Right lobe of liver (tissue), 4 donors: ENCODE data around the gene SLC30A2.
"Not testable (repeated sequence)": the region's sequence is repeated elsewhere in the genome, so short reads cannot be mapped to it uniquely, and the experiment has no call there.

Experiments used
- CTCF ChIP-seq, 4 donors: fragments of 200-600 bp in 3 of 4; fragments of 450-650 bp in 1 of 4; IDR thresholded peaks; one replicate each; pipeline versions ENCODE4 v1.5.1 to v1.8.0; 2016 to 2022; ENCODE audit warnings: antibody characterized with exemption in 4 of 4, mild to moderate bottlenecking in 2 of 4
- POLR2A ChIP-seq: fragments of 450-650 bp; IDR thresholded peaks from one replicate; pipeline ENCODE4 v1.6.1; 2017; ENCODE audit warnings: antibody characterized with exemption, mild to moderate bottlenecking
- donor health status: DM: no; HTN: no; CAD: no.
- donor health status: DM: no; HTN: no; CAD: no.
- donor health status: DM: no; HTN: yes; CAD: no.

DNA sequence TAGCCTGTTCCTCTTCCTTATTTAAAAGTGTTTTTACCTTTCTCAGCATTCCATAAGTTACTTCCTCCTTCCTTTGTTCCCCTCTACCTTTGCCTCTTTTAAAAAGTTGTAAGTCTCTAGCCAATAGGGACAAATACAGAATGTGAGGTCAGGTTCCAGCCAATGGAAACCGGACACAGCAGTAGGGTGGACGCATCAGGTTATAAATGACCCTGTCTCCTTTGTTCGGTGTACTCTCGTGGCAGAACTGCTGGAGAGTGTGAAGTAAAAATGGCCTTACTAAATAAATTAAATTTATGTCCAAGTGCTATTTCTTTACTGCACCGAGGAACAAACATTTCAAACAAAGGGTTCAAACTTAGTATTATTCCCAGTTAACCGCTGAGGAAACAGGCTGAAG is 47.7 kb upstream of the SLC30A2 start:
- TF ChIP-seq CTCF (IDR thresholded peaks at IDR 0.05); POLR2A: not testable (repeated sequence)
